IMR-90 (cell line): ENCODE results near the gene SPAG4. TPM values are rescaled to one million over a fixed set of nuclear protein-coding genes. Genes with fewer than 3 reads are reported as not detected.

Experiments
- ATAC-seq: fragments of 200-7000 bp; cut with Tn5 transposase; 2 replicates; pipeline ENCODE4 v1.9.1; 2020; ENCODE audit warnings: low read depth, mild to moderate bottlenecking, moderate library complexity
- BruUV-seq: library from RNA; stranded (reverse); fragments of 400-500 nt; replicated peaks from 2 replicates; lab custom pipeline; 2021; lab: Mats Ljungman, UMichigan
- CTCF ChIA-PET: fragments of 300-600 bp; formaldehyde crosslinking; extraction: SDS; loops from one replicate; lab custom pipeline; 2021; ENCODE audit warnings: antibody characterized with exemption; lab: Yijun Ruan, JAX
- POLR2A ChIA-PET: fragments of 300-600 bp; sonication (Branson Sonifier 250); formaldehyde crosslinking; loops from one replicate; lab custom pipeline; 2022; ENCODE audit warnings: antibody characterized with exemption; ENCODE audit not compliant: unreplicated experiment; lab: Charles Lee
- DNase-seq: peaks from one replicate; pipeline ENCODE4 v3.0.0; 2013
- H2AFZ ChIP-seq: replicated peaks from 2 replicates; pipeline ENCODE3; 2013; ENCODE audit warnings: low read length, mild to moderate bottlenecking; ENCODE audit not compliant: poor library complexity
- H2AK5ac ChIP-seq: 2 replicates; pipeline ENCODE4 v1.6.1; 2013; ENCODE audit warnings: low read depth, low read length, inconsistent platforms
- H2AK9ac ChIP-seq: replicated peaks from 2 replicates; pipeline ENCODE3; 2013; ENCODE audit warnings: mild to moderate bottlenecking, low read depth, low read length, moderate library complexity; ENCODE audit not compliant: poor library complexity
- H2BK120ac ChIP-seq: 2 replicates; pipeline ENCODE4 v1.6.1; 2013; ENCODE audit warnings: low read depth, low read length, inconsistent platforms
- H2BK15ac ChIP-seq: 3 replicates; pipeline ENCODE4 v1.6.1; 2013; ENCODE audit warnings: low read depth, low read length, inconsistent platforms
- H2BK20ac ChIP-seq: 2 replicates; pipeline ENCODE4 v1.6.1; 2013; ENCODE audit warnings: low read depth, mild to moderate bottlenecking, inconsistent platforms, low read length, moderate library complexity
- H2BK5ac ChIP-seq: 2 replicates; pipeline ENCODE4 v1.6.1; 2013; ENCODE audit warnings: mild to moderate bottlenecking, low read depth, low read length, inconsistent platforms; ENCODE audit not compliant: poor library complexity, severe bottlenecking
- H3K14ac ChIP-seq: replicated peaks from 2 replicates; pipeline ENCODE4 v1.6.1; 2013; ENCODE audit warnings: low read depth, low read length, inconsistent platforms
- H3K18ac ChIP-seq: 2 replicates; pipeline ENCODE4 v1.6.1; 2013; ENCODE audit warnings: low read depth, low read length, control low read depth
- H3K23ac ChIP-seq: 2 replicates; pipeline ENCODE4 v1.6.1; 2013; ENCODE audit warnings: low read depth, low read length, inconsistent platforms
- H3K27ac ChIP-seq: 2 replicates; pipeline ENCODE4 v1.5.1; 2013; ENCODE audit warnings: mild to moderate bottlenecking, control low read depth, low read length; ENCODE audit not compliant: insufficient read depth
- H3K27me3 ChIP-seq: 2 replicates; pipeline ENCODE4 v1.6.1; 2013; ENCODE audit warnings: low read length; ENCODE audit not compliant: control insufficient read depth, insufficient read depth
- H3K36me3 ChIP-seq: 2 replicates; pipeline ENCODE4 v1.6.1; 2013; ENCODE audit warnings: low read length, mixed read lengths; ENCODE audit not compliant: control insufficient read depth, insufficient read depth
- H3K4ac ChIP-seq: 2 replicates; pipeline ENCODE4 v1.6.1; 2013; ENCODE audit warnings: low read depth, low read length, inconsistent platforms
- H3K4me1 ChIP-seq: 2 replicates; pipeline ENCODE4 v1.6.1; 2013; ENCODE audit warnings: low read length, mixed read lengths; ENCODE audit not compliant: control insufficient read depth, insufficient read depth
- H3K4me2 ChIP-seq: 2 replicates; pipeline ENCODE4 v1.6.1; 2013; ENCODE audit warnings: low read depth, mild to moderate bottlenecking, control low read depth, low read length, moderate library complexity
- H3K4me3 ChIP-seq: 2 replicates; pipeline ENCODE4 v1.5.1; 2013; ENCODE audit warnings: low read depth, mild to moderate bottlenecking, control low read depth, low read length, moderate library complexity; ENCODE audit not compliant: insufficient read depth
- H3K56ac ChIP-seq: 2 replicates; pipeline ENCODE4 v1.6.1; 2013; ENCODE audit warnings: low read length, inconsistent platforms; ENCODE audit not compliant: insufficient read depth; ENCODE audit errors: extremely low read depth
- H3K79me1 ChIP-seq, 2 experiments: 2 replicates each; pipeline ENCODE4 v1.6.1; 2013; ENCODE audit warnings: low read length in 2 of 2, inconsistent platforms in 1 of 2, low read depth in 1 of 2
- H3K9ac ChIP-seq: 2 replicates; pipeline ENCODE4 v1.6.1; 2013; ENCODE audit warnings: low read depth, low read length, control low read depth
- H3K9me1 ChIP-seq: 2 replicates; pipeline ENCODE4 v1.6.1; 2013; ENCODE audit warnings: low read length, inconsistent platforms; ENCODE audit not compliant: insufficient read depth
- H3K9me3 ChIP-seq: 2 replicates; pipeline ENCODE4 v1.6.1; 2013; ENCODE audit warnings: low read length; ENCODE audit not compliant: control insufficient read depth, insufficient read depth
- H4K20me1 ChIP-seq: 2 replicates; pipeline ENCODE4 v1.6.1; 2013; ENCODE audit warnings: low read length, inconsistent platforms; ENCODE audit not compliant: insufficient read depth
- H4K5ac ChIP-seq: 2 replicates; pipeline ENCODE4 v1.6.1; 2013; ENCODE audit warnings: mild to moderate bottlenecking, low read depth, low read length, control low read depth
- H4K8ac ChIP-seq, 2 experiments: 2 replicates each; pipeline ENCODE4 v1.6.1; 2013; ENCODE audit warnings: low read depth in 2 of 2, low read length in 2 of 2, control low read depth in 1 of 2, inconsistent platforms in 1 of 2
- H4K91ac ChIP-seq: 2 replicates; pipeline ENCODE4 v1.6.1; 2013; ENCODE audit warnings: low read depth, low read length, inconsistent platforms; ENCODE audit not compliant: insufficient read depth
- CEBPB ChIP-seq: IDR thresholded peaks from 2 replicates; pipeline ENCODE4 v1.6.1; 2012; ENCODE audit warnings: low read depth, low read length, improper control_type of control experiment
- ELK1 ChIP-seq: fragments of 150-350 bp; IDR thresholded peaks from 2 replicates; pipeline ENCODE4 v1.6.1; 2016; ENCODE audit warnings: low read depth, mild to moderate bottlenecking, low read length, moderate library complexity, borderline replicate concordance
- WGBS, 2 experiments: methylation state at CpG; one replicate each; pipeline versions ENCODE4 v1.1.5 to v1.1.7; 2013; ENCODE audit warnings: missing lambda C conversion rate in 2 of 2; ENCODE audit not compliant: insufficient read length in 1 of 2; ENCODE audit errors: extremely low coverage in 2 of 2; 5-methylcytosine and 5-hydroxymethylcytosine counted together
- dilution Hi-C: fragments of 300-500 bp; cut with HindIII; formaldehyde crosslinking; loops from one replicate; pipeline ENCODE4 v1.14.3; 2018; ENCODE audit warnings: low sequenced_read_pairs; ENCODE audit not compliant: unreplicated experiment
- in situ Hi-C: fragments of 300-500 bp; cut with MboI; formaldehyde crosslinking; loops from 3 replicates; pipeline ENCODE4 v1.14.3; 2019; ENCODE audit warnings: low sequenced_read_pairs, inconsistent platforms, mixed read lengths
- intact Hi-C: fragments of 100-400 bp; cut with micrococcal nuclease; formaldehyde crosslinking; loops from 2 replicates; pipeline ENCODE4 v1.10.0; 2022
- polyA plus RNA-seq, 3 experiments: library from polyadenylated mRNA; depleted of rRNA; stranded (reverse); fragments of >200 nt; gene quantifications; 2 replicates each; pipeline ENCODE4 v1.2.3, GENCODE V29; 2012; ENCODE audit warnings: low replicate concordance in 1 of 3
- total RNA-seq: library from RNA; depleted of rRNA; stranded (reverse); fragments of >200 nt; gene quantifications from 2 replicates; pipeline ENCODE4 v1.2.3, GENCODE V29; 2012

Gene SPAG4
- total and polyA plus RNA-seq, 2 of the 4 experiments (the other 2 are of a cell fraction), result 1.8 to 5.5 TPM

GRCh38 chr20:35578469-35578868 lies 37.2 kb upstream of the SPAG4 start:
- Histone ChIP-seq H3K27me3 (peaks cover 12% of the 10 kb centered on the region; the same call in 1 of the 2 replicates), H3K4me1 (no peaks in the 10 kb centered on the region), H4K20me1 (no peaks in the 10 kb centered on the region), H3K36me3 (no peaks in the 10 kb centered on the region; the same call in 1 of the 2 replicates), H3K79me1 (no peaks in the 10 kb centered on the region), H3K18ac (no peak overlapping the region), H3K9me3 (no peaks in the 10 kb centered on the region), H2AFZ (no peak overlapping the region), H4K91ac (no peak overlapping the region), H4K5ac (no peak overlapping the region), H3K14ac (no peak overlapping the region), H2BK20ac (no peak overlapping the region), H3K56ac (no peak overlapping the region), H2BK120ac (no peak overlapping the region), H3K4ac (no peak overlapping the region), H2BK5ac (no peak overlapping the region), H2AK5ac (no peak overlapping the region), H4K8ac (no peak overlapping the region), H3K9me1 (no peaks in the 10 kb centered on the region), H2BK15ac (no peak overlapping the region), H3K4me2 (no peak overlapping the region), H3K9ac (no peak overlapping the region), H2AK9ac (no peak overlapping the region), H3K23ac (no peak overlapping the region), H3K4me3 (no peak overlapping the region), H3K27ac (no peak overlapping the region)
- ATAC-seq (no peak), DNase-seq (no peak)
- dilution Hi-C loops (no loop called here), in situ Hi-C loops (no loop called here), intact Hi-C loops (no loop called here)
- ChIA-PET POLR2A (no interaction called here), CTCF (interaction anchor here (0.5 kb wide), 1 partner anchor 42 kb away, joined by 4 read pairs; no protein-coding TSS in a partner anchor)
- TF ChIP-seq CEBPB (peak; percentile 77), ELK1 (no peak)
- BruUV-seq, result no TSS peak
- WGBS, 2 experiments, result 54% methylated on average over 2 of the region's 8 CpGs; no CpG with 5 or more reads in 1 of the 2 experiments
